PC-9 (cell line): ENCODE results near the gene NKAPD1. TPM values are rescaled to one million over a fixed set of nuclear protein-coding genes. Genes with fewer than 3 reads are reported as not detected.

Source experiments
- BruUV-seq: library from RNA; stranded (reverse); fragments of 400-500 nt; replicated peaks from 2 replicates; lab custom pipeline; 2021; lab: Mats Ljungman, UMichigan
- CTCF ChIA-PET: fragments of 300-600 bp; sonication (Branson Sonifier 250); formaldehyde crosslinking; loops from one replicate; lab custom pipeline; 2022; ENCODE audit warnings: antibody characterized with exemption; lab: Charles Lee
- POLR2A ChIA-PET: fragments of 300-600 bp; sonication (Branson Sonifier 250); formaldehyde crosslinking; loops from one replicate; lab custom pipeline; 2022; ENCODE audit warnings: antibody characterized with exemption; ENCODE audit not compliant: unreplicated experiment; lab: Charles Lee
- DNase-seq, 2 experiments: peaks; one replicate each; pipeline versions ENCODE4 v3.0.0 to v3.0.0-alpha.2; 2015 to 2022; ENCODE audit warnings: mixed read lengths in 1 of 2
- H2AFZ ChIP-seq: fragments of 200-600 bp; sonication (generic); 2 replicates; pipeline ENCODE4 v1.8.1; 2017; ENCODE audit warnings: antibody characterized with exemption
- H3F3A ChIP-seq: fragments of 200-600 bp; sonication (generic); 2 replicates; pipeline ENCODE4 v1.8.1; 2017; ENCODE audit warnings: antibody characterized with exemption, mild to moderate bottlenecking, low read depth; ENCODE audit not compliant: insufficient read depth
- H3K27ac ChIP-seq: fragments of 200-600 bp; sonication (generic); 2 replicates; pipeline ENCODE4 v1.6.1; 2016; ENCODE audit warnings: mixed run types
- H3K27me3 ChIP-seq: fragments of 200-600 bp; sonication (generic); 2 replicates; pipeline ENCODE4 v1.6.1; 2016; ENCODE audit warnings: low read depth, mixed run types; ENCODE audit not compliant: insufficient read depth
- H3K36me3 ChIP-seq: fragments of 200-600 bp; sonication (generic); 2 replicates; pipeline ENCODE4 v1.6.1; 2016; ENCODE audit warnings: low read depth, mixed run types
- H3K4me1 ChIP-seq: fragments of 200-600 bp; sonication (generic); replicated peaks from 2 replicates; pipeline ENCODE4 v1.6.1; 2016; ENCODE audit warnings: mixed run types; ENCODE audit not compliant: insufficient read depth
- H3K4me2 ChIP-seq: fragments of 200-600 bp; sonication (generic); 2 replicates; pipeline ENCODE4 v1.6.1; 2017; ENCODE audit warnings: mixed run types
- H3K4me3 ChIP-seq: fragments of 200-600 bp; sonication (generic); 2 replicates; pipeline ENCODE4 v1.6.1; 2016; ENCODE audit warnings: mixed run types
- H3K79me2 ChIP-seq: fragments of 200-600 bp; sonication (generic); 2 replicates; pipeline ENCODE4 v1.6.1; 2017; ENCODE audit warnings: low read depth, mixed run types
- H3K9me2 ChIP-seq: fragments of 200-600 bp; sonication (generic); 2 replicates; pipeline ENCODE4 v1.8.1; 2017; ENCODE audit warnings: mild to moderate bottlenecking; ENCODE audit not compliant: insufficient read depth
- H3K9me3 ChIP-seq: fragments of 200-600 bp; sonication (generic); 2 replicates; pipeline ENCODE4 v1.8.1; 2016; ENCODE audit warnings: low read depth; ENCODE audit not compliant: insufficient read depth
- H4K20me1 ChIP-seq: fragments of 200-600 bp; sonication (generic); 2 replicates; pipeline ENCODE4 v1.8.1; 2017; ENCODE audit not compliant: insufficient read depth
- EZH2 ChIP-seq: fragments of 200-600 bp; sonication (generic); IDR thresholded peaks from 2 replicates; pipeline ENCODE4 v1.8.0; 2017; ENCODE audit warnings: antibody characterized with exemption, low read depth
- intact Hi-C: fragments of 100-400 bp; cut with micrococcal nuclease; formaldehyde crosslinking; loops from one replicate; pipeline ENCODE4 v1.10.0; 2022; ENCODE audit not compliant: unreplicated experiment
- total RNA-seq: library from RNA; stranded (reverse); gene quantifications from 2 replicates; pipeline ENCODE4 v1.2.3, GENCODE V29; 2021
- TF ChIP-seq, protein P1 (sequence below): fragments of 200-600 bp; sonication (generic); conservative IDR thresholded peaks from 2 replicates; pipeline ENCODE4 v1.6.1; 2017; ENCODE audit warnings: mixed run types, antibody characterized with exemption, mild to moderate bottlenecking, moderate library complexity

The NKAPD1 gene
- total RNA-seq, 1 experiment from 2014 or later, result 16.5 TPM

DNA sequence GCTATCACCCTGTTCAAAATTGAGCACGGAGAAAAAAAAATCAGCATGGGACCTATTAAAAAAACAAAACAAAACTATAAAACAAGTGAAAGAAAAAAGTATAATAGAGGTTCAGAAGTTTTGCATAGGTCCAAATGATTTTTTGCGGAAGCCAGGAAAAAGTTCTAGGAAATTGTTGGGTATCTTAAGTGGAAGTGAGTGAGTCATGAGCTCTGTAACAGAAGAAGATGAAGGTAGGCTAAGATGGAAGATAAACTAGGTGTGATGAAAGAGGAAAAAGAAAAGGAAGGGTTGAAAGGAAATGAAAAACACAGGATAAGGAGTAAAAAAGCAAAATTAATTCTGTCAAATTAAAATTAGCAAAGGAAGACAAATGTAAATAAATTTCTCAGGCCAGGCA lies 40.4 kb downstream of the NKAPD1 start:
- H3K9me2 ChIP-seq, result no peaks in the 10 kb centered on the region
- peaks cover 3% of the 10 kb centered on the region; the same call in 1 of the 2 replicates for H3K4me1 ChIP-seq
- intact Hi-C loops, result no loop called here
- TF ChIP-seq EZH2, result no peak
- TF ChIP-seq, protein P1, sequence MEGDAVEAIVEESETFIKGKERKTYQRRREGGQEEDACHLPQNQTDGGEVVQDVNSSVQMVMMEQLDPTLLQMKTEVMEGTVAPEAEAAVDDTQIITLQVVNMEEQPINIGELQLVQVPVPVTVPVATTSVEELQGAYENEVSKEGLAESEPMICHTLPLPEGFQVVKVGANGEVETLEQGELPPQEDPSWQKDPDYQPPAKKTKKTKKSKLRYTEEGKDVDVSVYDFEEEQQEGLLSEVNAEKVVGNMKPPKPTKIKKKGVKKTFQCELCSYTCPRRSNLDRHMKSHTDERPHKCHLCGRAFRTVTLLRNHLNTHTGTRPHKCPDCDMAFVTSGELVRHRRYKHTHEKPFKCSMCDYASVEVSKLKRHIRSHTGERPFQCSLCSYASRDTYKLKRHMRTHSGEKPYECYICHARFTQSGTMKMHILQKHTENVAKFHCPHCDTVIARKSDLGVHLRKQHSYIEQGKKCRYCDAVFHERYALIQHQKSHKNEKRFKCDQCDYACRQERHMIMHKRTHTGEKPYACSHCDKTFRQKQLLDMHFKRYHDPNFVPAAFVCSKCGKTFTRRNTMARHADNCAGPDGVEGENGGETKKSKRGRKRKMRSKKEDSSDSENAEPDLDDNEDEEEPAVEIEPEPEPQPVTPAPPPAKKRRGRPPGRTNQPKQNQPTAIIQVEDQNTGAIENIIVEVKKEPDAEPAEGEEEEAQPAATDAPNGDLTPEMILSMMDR, result no peak
- H3K79me2 ChIP-seq, result no peaks in the 10 kb centered on the region
- no peaks in the 10 kb centered on the region for H3K27me3 ChIP-seq
- no peak overlapping the region for H3K4me3 ChIP-seq
- DNase-seq, result no peak
- H3K27ac ChIP-seq, result no peak overlapping the region
- H3F3A ChIP-seq, result 0 out of 2 replicates have a peak, but pooled peaks cover 8% of the 10 kb centered on the region
- no peaks in the 10 kb centered on the region for H3K9me3 ChIP-seq
- POLR2A ChIA-PET, result no interaction called here
- H4K20me1 ChIP-seq, result no peaks in the 10 kb centered on the region
- no TSS peak for BruUV-seq
- CTCF ChIA-PET, result interaction anchor here (0.9 to 1.9 kb wide), 3 partner anchors 43 to 166 kb away, joined by 6 to 20 read pairs (median 7); partner anchors contain the start of gene BCO2
- no peak overlapping the region for H2AFZ ChIP-seq
- H3K36me3 ChIP-seq, result no peaks in the 10 kb centered on the region
- no peak overlapping the region for H3K4me2 ChIP-seq

DNA sequence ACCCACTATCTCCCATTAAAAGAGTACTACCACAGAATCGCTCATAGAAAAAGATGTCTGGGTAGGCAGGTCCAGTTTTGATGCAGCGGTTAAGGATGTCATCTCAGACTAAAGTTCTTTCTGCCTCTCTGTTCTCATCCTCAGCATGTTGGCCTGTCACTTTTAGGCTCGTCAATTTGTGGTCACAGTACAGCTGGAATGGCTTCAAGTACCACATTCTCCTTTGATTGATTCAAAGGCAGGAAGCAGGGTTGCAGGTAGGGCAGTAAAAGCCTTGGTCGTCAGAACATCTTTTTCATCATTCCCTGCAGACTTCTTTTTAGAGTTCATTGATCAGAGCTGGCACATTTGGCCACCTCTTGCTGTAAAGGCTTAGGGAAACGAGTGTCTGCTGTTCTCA lies 41.3 kb downstream of the NKAPD1 start:
- POLR2A ChIA-PET, result no interaction called here
- Histone ChIP-seq H3K27ac (no peak overlapping the region), H3K36me3 (no peaks in the 10 kb centered on the region), H3K4me1 (peaks cover 3% of the 10 kb centered on the region; the same call in 1 of the 2 replicates), H3K9me2 (no peaks in the 10 kb centered on the region), H3F3A (0 out of 2 replicates have a peak, but pooled peaks cover 4% of the 10 kb centered on the region), H3K4me3 (no peak overlapping the region), H3K4me2 (no peak overlapping the region), H4K20me1 (no peaks in the 10 kb centered on the region), H3K27me3 (no peaks in the 10 kb centered on the region), H2AFZ (no peak overlapping the region), H3K79me2 (no peaks in the 10 kb centered on the region), H3K9me3 (no peaks in the 10 kb centered on the region)
- TF ChIP-seq EZH2, result no peak
- TF ChIP-seq, protein P1, result no peak
- CTCF ChIA-PET, result no interaction called here
- no peak for DNase-seq
- BruUV-seq, result no TSS peak
- intact Hi-C loops, result no loop called here

DNA sequence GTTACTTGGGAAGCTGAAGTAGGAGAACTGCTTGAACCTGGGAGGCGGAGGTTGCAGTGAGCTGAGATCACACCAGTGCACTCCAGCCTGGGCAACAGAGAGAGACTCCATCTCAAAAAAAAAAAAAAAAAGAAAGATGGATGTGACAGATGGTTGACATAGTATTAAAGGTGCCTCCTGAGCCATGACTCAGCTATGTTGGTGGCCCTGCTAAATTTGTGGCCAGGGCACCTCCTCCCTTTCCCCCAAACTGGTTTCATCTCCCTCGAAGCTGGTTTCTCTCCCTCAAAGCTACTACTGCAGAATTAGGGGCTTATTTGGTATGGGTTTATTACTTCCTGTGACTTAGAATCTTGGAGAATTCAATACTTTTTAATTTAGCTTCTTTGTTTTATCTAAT lies 44.1 kb downstream of the NKAPD1 start:
- TF ChIP-seq, protein P1, result no peak
- TF ChIP-seq EZH2, result no peak
- Histone ChIP-seq H3K4me3 (no peak overlapping the region), H3K9me3 (no peaks in the 10 kb centered on the region), H3K4me1 (peaks cover 3% of the 10 kb centered on the region; the same call in 1 of the 2 replicates), H4K20me1 (no peaks in the 10 kb centered on the region), H3K9me2 (no peaks in the 10 kb centered on the region), H3K27ac (no peak overlapping the region), H2AFZ (no peak overlapping the region), H3K36me3 (no peaks in the 10 kb centered on the region), H3F3A (0 out of 2 replicates have a peak, but pooled peaks cover 4% of the 10 kb centered on the region), H3K79me2 (no peaks in the 10 kb centered on the region), H3K27me3 (no peaks in the 10 kb centered on the region), H3K4me2 (no peak overlapping the region)
- CTCF ChIA-PET, result no interaction called here
- no peak for DNase-seq
- POLR2A ChIA-PET, result no interaction called here
- intact Hi-C loops, result no loop called here
- no TSS peak for BruUV-seq
